CD4-positive, alpha-beta T cell treated with Interleukin-17A for 4 hours (primary cell): Measurements from ENCODE around the gene SLC35B2.

ENCODE experiments used
- DNase-seq: peaks from one replicate; pipeline ENCODE4 v3.0.0-alpha.2; 2020; ENCODE audit warnings: mixed read lengths

The SLC35B2 gene

DNA sequence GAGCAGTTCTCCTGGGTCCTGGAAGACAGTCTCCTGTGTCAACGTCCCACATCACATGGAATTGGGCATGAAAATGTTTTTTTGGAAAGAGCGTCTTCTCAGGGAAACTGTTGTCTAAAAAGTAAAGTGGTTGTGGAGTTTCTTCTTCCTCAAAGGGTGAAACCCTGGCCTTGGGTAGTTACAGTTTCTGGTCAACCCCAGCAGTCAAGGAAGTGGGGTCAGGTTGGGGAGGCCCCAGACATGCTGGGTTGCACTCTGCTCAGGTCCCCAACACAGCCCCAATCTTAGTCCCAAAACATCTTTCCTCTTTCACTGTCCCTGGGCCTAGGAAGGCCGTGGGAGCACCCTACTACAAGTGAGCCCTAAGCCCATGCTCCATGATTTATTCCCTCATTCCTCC, 9.0 kb upstream of the SLC35B2 start:
- no peak for DNase-seq

DNA sequence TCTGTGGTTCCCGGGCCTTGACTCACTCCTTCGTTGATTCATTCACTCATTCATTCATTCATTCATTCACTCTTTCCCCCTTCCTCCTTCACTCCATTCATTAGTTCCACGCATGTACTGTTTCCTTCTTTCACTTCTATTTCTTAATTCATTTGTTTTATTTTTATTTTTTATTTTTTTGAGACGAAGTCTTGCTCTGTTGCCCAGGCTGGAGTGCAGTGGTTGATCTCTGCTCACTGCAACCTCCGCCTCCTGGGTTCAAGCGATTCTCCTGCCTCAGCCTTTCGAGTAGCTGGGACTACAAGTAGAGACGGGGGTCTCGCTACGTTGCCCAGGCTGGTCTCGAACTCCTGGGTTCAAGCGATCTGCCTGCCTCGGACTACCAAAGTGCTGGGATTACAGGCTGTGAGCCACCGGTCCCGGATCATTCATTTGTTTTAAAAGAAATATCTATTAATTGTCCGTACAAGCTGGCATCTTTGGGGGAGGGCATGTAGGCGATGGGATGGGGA, 8.4 kb upstream of the SLC35B2 start:
- DNase-seq, result no peak

DNA sequence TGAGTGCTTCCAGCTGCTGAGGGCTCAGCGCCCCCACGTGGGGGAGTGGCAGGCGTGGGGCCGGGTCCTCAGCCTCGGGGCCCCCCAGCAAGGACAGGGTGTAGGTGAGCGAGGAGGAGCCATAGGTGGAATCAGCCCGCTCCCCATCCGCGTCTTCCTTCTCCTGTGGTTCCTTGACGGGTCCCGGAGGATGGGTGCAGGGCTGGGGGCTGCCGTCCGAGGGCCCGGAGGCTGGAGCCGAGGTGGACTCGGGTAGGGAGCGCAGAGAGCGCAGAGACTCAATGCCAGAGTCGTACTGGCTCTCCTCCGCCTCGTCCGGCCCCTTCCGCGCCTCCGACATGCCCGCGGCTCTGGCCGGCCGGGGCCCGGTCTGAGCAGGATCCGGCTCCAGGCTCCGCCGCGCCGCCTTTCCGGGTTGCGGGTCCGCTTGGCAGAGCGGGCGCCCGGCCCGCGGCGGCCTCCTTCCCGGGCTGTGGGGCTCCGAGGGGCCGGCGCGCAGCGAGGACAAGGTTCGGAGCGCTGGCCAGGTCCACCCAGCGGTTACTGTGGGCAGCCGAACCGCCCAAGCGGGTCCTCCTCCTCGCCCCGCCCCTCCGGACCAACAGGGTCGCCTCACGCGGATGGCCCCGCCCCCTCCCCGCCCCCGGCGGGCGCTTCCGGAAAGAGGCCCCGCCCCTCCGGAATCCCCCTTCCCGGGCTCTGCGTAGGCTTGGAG, 7.8 kb upstream of the SLC35B2 start, which contains the start of gene NFKBIE:
NFKBIE (minus strand) TSS at position 545 of the 715 bp plus-strand sequence; CDS start at position 340, 205 bp downstream.
- DNase-seq, result peak; percentile 96

DNA sequence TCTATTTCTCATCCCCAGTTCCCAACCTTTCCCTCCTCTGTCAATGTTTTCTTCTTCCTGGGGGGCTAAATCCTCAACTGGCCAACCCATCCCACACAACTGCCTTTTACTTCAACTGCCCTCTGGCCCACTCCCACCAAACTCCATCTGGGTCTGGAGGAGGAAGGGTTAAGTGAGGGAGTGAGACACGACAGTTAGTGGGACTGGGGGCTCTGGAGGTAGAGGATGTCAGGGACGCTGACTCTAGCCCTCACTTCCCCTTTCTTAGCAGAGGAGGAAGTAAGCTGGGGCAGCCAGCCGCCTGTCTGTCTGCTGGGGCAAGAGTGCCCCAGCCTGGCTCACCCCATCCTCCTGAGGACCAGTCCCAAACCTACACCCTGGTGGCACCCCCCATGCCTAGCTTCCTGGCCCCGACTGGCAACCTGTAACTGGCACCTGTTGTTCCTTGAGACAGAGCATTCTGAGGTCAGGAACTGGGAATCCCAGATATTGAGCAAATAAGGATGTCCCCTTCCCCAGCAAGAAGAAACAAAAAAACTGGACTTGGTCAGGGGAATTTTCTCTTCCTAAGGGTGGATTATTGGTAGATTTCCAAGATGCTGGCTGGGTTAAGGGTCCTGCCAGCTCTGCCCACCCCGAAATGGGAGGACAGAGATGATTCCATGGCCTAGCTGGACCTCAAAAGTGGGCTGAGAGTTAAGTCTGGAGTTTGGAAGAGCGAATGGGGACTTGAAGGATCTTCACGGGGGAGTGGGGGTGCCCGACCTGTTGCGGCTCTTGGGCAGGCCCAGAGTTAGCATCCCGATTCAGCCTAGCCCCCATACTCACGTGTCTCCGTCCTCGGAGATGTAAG, 7.1 kb upstream of the SLC35B2 start:
- peak; percentile 54 for DNase-seq

DNA sequence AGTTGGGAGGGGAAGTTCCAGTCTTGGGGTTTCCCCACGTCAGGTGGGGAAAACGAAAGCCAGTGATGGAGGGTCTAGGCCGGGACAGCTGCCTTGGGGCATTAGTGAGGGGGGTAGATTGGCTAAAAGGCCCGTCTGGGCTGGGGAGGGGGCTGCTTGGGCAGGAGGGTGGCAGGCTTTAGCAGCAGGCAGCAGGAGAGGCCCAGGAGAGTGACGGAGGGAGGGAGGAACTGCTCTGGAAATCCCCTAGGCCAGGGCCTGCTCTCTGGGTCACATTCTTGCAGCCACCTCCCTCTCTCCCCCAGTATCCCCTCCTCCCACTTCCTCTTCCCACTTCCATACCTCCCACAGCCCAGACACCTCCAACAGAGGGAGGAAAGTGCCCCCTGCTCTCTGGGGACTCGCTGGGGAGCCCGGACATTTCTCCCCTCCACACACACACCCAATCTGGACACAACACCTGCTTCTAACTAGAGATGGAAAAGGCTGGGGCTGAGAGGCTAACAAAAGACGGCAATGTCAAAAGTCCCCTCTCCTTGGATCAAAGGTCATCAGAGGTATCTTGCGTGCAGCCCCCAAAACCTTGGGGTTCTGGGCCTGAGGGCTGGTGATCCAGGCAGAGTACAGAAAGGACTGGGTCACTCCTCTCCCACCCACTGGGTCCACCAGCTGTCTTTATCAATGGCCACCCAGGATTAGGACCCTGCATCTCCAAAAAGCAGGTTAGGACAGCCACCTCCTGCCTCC, 6.2 kb upstream of the SLC35B2 start:
- peak; percentile 37 for DNase-seq

DNA sequence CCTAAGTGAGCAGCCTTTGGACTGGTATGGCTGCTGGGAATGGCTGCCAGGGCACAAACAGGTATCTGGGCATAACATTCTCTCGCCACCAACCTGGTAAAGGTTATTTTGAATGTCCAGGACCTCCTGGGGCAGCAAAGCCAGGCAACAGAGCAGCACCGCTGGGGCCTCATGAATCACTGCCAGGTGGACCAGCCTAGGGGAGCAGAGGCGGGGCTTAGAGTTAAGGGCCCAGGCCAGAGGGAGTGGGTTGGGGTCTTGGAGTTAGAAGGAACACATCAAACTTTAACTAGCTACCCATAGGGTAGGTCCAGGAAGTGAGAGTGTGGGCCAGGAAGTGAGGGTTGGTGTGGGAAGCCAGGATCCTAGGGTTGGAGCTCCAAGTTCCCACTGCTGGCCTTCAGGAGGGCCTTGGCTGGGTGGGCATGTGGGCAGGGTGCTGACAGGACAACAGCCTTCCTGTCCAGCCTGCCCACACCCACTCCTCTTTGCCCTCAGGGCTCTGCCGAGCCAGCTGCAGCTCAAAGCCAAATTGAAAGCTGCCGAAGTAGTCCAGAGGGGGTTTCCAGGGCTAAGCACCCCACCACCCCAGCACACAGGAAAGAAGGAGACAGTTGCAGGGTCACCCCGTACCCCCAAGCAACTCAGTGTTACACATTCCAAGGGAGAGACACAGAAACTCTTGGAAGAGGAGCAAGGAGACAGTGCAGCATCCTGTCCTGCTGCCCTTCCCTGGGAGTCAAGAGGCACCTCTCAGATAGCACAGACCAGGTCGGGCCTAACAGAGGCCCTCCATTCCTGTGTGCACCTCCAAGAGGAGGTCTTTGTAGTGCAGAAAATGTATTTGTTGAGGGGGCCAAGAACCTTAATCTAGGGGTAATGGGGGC, 5.4 kb upstream of the SLC35B2 start:
- no peak for DNase-seq

DNA sequence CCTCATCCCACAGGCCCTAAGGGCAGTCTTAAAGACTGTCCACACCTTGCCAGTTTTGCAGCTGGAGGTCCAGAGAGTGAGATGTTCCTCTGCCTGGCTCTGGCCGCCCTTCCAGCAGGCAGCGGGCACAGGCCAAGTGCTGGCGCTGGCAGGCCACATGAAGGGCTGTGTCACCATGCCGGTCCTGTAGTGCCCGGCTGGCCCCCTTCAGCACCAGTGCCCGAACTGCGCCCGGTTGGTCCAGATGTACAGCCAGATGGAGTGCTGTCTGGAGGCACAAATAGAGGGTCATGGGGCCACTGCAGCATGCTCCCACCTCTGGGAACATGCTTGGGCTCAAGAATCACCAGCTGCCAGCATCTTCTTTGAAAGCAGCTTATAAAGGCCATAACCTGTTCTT, 4.3 kb upstream of the SLC35B2 start:
- no peak for DNase-seq

DNA sequence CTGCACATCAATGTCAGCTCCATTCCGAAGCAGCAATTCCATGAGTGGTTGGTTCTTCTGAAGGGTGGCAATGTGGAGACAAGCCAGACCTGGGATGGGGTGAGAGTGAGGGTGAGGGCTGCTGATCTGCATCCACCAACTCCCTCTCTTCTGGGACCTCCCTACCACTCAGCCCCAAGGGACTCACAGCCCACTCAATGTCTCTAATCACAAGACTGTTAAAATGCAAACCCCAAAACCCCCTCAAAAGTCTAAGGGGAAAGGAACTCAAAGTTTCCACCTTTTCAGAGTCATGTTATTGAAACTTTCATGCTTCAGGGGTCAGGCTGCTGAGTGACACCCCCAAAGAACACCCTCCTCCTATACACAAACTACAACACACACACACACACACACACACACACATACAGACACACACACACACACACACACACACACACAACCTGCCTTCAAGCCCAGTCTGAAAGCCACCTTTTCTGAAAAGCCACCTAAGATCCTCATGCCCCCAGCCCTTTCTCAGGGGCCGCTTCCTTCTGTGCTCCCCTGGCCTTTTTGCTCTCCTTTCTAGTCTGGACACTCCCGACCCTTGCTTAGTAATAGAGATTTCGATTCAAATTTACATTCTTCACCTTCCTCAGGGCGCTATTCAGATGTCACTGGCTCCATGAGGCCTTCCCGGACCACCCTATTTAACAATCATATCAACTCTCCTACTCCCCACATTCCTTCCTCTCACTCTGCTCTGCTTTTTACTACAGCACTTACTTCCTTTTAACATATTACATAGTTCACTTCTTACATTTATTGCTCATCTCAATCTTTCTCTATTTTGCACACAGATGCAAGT, 3.3 kb upstream of the SLC35B2 start:
- no peak for DNase-seq

DNA sequence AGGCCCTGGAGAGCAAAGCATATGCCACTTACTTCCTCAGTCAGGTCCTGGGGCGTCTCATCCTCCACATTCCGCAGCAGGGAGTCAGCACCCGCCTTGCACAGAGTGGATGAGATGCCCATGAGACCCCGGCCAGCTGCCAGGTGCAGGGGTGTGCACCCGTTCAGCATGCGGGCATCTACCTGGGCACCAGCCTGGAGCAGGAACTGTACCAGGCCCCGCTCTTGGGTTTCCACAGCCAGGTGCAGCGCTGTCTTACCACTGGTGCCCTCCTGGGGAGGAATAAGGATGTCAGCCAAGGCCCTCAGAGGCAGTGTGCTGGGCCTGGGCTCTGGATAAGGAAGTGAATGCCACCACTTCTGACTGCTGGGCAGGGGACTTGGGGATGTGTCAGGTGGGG, 2.7 kb upstream of the SLC35B2 start:
- DNase-seq, result no peak

DNA sequence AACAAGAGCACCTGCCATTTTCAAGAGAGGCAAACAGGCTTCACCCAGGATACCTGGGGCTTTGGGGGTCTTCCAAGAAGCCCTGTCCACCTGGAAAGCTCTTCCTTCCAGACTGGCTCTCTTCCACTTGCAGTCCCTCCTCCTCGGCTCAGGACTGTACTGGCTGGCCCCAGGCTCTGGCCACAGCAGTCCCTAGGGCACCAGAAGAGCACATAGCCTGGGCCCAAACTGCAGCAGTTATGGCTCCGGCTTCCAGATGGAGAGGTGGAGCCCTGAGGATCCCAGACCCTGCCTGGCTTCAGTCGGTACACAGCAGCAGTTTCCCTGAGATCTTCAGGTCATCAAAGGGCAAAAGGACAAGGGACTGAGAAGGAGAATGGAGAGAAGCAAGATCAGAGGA, 1.6 kb upstream of the SLC35B2 start:
- DNase-seq, result no peak

DNA sequence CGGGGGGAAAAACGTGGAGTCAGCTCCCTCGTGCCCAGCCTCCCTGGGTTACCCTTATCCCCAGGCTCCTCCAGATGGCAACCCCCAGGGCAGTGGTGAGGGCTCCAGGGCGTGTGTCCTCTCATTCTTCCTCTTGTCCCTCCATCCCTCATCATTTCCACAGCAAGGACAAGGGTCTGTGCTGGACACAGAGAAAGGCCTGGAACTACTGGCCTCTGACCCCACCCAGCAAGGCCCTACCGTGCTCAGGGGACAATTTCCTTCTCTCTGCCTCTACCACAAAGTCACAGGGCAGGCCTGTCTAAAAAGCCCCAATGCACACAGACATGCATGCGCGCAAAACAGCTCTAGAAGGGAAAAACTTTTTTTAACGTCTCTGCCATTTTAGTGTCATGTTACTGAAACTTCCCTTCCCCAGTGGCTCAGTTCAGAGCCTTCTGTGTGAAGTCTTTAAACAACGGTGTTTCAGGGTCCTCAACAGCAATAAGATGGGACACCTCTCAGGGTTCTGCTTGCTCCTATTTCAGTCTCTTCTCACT, 1.1 kb upstream of the SLC35B2 start:
- DNase-seq, result no peak

DNA sequence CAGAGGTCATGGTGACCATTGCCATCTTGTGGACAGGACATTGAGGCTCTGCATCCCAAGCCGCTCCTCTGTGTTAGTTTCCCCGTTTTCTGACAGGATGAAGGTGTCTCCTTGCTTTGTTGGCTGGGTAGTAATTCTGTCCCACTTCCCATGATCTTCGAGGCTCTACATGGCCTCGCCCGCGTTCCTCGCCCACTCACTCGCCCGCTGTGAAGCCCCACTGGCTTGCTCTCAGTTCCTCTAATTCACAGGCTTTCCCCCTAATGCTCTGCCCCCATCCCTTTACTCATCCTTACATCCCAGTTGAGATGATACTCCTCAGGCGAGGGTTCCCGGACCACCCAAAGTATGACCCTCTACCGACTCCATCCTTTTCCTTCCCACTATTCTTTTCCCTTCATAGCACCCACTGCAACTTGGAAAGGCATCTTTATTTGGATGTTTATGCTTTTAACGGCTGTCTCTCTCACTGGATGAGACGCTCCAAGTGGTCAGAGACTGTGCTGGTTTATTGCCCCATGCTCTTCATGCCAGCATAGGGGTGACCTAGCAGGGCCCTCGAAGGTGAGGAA, 511 bp upstream of the SLC35B2 start:
- no peak for DNase-seq

DNA sequence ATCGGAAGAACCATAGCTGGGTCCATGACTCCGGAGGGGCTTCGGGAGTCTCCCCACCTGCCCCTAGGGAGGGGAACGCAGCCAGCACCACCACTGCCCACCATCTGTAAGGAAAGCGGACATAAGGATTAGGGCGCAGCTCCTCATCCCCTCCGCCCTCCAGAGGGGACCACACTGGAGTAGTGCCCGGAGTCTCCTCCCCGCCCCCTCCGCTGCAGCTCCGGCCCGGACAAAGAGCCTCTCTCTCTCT, 628 bp downstream of the SLC35B2 start:
- DNase-seq, result no peak

DNA sequence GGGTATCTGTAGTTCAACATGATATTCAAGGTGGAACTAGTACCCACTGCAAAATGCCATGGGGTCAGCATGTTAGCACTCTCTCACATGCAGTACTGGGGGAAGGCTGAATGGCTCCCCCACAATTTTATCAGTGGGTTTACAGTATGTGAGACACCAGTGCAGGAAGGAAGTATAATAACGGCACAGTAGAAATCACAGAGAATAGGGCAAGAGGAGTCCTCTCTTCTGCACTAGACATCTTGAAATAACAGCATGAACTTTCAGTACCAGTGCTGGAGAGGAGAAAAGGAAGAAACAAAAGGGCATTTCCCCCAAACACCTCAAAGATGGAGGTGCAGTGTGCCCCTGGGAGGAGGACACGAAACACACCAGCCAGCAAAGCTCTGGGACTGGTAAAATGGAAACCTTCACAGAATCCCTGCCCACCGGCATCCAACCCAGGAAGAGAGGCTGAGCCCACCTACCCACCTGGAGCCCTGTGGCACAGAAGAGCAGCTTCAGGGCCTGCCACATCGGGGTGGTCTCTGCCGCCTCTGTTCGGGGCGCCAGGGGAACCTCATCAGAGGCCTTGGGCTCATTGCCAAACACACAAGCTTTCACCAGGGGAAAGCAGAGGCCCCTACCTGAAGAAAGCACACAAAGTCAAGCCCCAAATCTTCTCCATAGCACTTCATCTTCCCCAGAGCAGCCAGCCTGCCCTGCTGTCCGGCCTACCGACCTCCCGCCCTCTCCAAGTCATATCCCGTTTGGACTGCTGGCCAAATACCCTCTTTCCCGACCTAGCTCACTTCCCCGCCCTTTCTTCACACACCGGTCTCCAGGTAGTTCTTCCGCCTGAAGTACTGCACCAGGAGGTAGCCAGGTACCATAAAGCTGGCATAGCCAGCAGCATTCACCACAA, 1.2 kb downstream of the SLC35B2 start:
- peak; percentile 23 for DNase-seq

DNA sequence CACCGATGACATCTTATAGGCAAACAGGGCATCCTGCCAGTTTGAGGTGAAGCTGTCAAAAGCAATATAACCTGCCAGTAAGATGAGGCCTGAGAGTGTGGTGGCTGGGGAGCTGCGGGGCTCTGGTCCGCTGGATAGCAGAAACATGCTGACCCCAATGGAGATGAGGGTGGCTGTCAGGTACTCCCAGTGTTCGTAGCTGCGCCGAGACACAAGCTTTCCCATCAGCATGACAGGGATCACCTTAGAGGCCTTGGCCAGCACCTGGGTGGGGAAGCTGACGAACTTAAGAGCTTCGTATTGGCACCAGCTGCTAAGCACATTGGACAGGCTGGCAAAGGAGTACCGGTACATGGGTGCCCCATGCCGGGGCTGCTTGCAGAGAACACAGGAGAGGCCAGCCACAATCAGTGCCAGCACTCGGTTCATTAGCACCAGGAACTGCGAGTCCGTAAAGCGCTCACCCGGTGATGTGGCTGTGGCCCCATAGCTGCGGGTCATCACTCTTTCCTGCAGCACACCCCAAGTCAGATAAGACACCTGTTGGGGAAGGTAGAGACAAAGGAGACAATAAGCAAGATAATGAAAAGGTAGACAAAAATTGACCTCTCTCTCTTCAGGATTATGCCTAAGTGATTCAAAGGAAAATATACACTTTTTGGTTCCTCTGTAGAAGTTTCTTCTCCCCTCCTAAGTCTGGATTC, 2.1 kb downstream of the SLC35B2 start:
- DNase-seq, result no peak

DNA sequence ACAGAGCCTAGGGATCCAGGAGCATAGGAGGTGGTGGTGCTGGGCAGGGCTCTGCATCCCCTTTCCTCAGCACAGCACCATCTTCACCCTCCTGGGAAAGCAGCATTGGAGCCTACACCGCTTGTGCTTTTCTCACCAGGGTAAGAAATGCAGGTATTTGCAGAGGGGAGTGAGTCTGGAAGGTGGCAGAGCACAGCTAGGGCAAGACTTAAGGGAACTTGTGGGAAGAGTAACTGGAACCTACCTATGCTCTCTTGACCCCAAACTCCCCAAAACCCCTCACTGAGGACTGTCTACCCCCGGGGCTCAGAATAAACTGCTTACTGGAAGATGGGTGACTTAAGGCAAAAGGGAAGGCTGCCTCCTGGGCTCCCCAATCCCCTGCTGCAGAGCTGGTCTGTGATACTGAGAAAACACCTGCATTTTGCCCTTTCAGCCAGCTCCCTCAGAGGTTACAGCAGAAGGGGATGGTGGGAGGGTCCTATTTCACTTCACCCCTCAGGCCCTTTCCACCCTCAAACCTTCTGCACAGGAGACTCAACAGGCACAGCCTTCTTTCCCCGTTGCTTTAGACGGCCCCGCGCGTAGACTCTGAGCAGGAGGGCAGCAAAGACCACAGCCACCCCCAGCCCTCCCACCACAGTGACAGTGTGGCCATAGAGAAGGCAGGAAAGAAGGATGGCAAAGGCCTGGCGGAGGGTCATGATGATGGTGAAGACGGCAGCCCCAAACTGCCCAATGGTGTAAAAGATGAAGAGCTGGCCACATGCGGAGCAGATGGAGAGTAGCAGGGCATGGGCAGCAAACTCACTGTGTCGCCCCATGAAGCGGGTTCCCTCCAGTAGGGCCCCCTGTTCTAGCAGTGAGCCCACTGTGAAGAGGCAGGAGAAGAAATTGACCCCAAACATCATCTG, 2.9 kb downstream of the SLC35B2 start:
- no peak for DNase-seq

DNA sequence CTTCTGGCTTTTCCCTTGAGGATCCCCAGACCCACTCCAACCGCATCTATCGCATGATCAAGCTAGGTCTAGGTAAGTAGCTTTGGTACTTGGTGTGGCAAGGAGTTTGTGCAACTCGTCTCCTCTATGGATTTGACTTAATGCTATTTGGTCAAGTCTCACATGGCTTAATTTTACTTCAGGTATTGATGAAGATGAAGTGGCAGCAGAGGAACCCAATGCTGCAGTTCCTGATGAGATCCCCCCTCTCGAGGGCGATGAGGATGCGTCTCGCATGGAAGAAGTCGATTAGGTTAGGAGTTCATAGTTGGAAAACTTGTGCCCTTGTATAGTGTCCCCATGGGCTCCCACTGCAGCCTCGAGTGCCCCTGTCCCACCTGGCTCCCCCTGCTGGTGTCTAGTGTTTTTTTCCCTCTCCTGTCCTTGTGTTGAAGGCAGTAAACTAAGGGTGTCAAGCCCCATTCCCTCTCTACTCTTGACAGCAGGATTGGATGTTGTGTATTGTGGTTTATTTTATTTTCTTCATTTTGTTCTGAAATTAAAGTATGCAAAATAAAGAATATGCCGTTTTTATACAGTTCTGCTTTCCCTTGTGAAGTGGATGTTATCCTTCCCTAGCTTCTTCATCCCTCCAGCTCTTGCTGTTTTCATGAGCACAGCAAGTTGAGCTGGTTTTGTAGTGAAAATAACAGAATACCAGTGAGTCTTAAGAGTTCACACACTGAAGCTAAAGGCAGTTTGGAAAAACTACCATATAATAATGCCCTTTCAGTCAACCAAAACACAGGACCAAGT, 3.8 kb downstream of the SLC35B2 start:
- peak; percentile 71 for DNase-seq
